ENCODE results near the gene DNAH2.
A peak's percentile ranks its signal among the peaks of the same experiment; 100 is the strongest.

DNA sequence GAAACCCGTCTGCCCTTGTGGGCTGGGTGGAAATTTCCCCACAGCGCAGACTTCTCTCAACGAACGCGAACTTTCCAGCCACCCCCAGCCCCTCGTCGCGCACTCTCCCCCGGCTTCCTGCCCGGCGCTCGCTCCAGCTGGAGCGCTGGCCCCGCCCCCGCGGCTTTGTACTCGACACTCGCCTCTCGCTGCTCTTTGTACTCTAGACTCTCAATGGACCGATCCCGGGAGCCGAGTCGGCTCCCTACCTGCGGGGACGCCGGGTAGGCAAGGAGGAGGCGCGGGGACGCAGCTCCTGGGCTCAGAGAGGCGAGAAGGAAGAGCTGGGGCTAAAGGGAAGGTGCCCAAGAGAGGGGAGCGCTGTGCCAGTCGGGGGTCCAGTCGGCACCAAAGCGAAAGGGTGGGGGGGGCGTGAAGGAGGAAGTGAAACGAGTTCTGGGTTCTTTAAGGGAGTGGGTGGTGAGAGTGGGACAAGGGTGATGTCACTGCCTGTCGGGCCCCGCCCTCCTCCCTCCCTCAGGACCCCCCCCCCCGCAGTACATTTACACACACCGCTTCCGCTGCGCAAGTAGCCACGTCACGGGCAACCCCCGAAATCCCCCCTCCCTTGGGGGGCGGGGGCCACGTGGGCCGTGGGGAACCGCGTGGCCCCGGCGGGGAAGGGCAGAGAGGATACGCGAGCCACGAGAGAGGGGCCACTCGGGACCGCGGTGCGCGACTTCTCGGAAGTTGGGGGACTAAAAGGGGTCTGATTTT lies 126.2 kb downstream of the DNAH2 start:
- TF ChIP-seq, protein P1, sequence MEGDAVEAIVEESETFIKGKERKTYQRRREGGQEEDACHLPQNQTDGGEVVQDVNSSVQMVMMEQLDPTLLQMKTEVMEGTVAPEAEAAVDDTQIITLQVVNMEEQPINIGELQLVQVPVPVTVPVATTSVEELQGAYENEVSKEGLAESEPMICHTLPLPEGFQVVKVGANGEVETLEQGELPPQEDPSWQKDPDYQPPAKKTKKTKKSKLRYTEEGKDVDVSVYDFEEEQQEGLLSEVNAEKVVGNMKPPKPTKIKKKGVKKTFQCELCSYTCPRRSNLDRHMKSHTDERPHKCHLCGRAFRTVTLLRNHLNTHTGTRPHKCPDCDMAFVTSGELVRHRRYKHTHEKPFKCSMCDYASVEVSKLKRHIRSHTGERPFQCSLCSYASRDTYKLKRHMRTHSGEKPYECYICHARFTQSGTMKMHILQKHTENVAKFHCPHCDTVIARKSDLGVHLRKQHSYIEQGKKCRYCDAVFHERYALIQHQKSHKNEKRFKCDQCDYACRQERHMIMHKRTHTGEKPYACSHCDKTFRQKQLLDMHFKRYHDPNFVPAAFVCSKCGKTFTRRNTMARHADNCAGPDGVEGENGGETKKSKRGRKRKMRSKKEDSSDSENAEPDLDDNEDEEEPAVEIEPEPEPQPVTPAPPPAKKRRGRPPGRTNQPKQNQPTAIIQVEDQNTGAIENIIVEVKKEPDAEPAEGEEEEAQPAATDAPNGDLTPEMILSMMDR (IDR thresholded peaks at IDR 0.05; ENCODE audit: poor library complexity, severe bottlenecking): no peak
- TF ChIP-seq EZH2 (IDR thresholded peaks at IDR 0.05; ENCODE audit: borderline replicate concordance, insufficient read depth, low read length, poor library complexity, severe bottlenecking) (no peak), POLR2AphosphoS5 (IDR thresholded peaks at IDR 0.05) (peak; percentile 8), RAD21 (conservative IDR thresholded peaks at IDR 0.05) (no peak), EP300 (conservative IDR thresholded peaks at IDR 0.05; ENCODE audit: poor library complexity, severe bottlenecking) (no peak), MXI1 (conservative IDR thresholded peaks at IDR 0.05; ENCODE audit: poor library complexity, severe bottlenecking) (no peak)
